Astrocyte (in vitro differentiated cells and primary cell): ENCODE results near the gene PEX26. TPM values are rescaled to one million over a fixed set of nuclear protein-coding genes. Genes with fewer than 3 reads are reported as not detected.
A peak's percentile ranks its signal among the peaks of the same experiment; 100 is the strongest.

Source experiments
- DNase-seq: peaks from one replicate; pipeline ENCODE4 v3.0.0-alpha.2; 2010; ENCODE audit warnings: low read depth
- FAIRE-seq: peaks from 2 replicates; lab custom pipeline; 2011; peaks lifted over from hg19 to GRCh38; lab: Jason Lieb, UNC
- H2AFZ ChIP-seq: 2 replicates; pipeline ENCODE4 v1.6.0; 2012; ENCODE audit warnings: low read depth, low read length, inconsistent platforms
- H3K27ac ChIP-seq: 2 replicates; pipeline ENCODE4 v1.5.1; 2011; ENCODE audit warnings: low read depth, low read length, inconsistent platforms
- H3K27me3 ChIP-seq: 2 replicates; pipeline ENCODE4 v1.6.0; 2011; ENCODE audit warnings: low read length, inconsistent platforms; ENCODE audit not compliant: insufficient read depth
- H3K36me3 ChIP-seq: 2 replicates; pipeline ENCODE4 v1.5.1; 2011; ENCODE audit warnings: low read length, inconsistent platforms; ENCODE audit not compliant: insufficient read depth
- H3K4me1 ChIP-seq: 2 replicates; pipeline ENCODE4 v1.5.1; 2011; ENCODE audit warnings: low read length, inconsistent platforms; ENCODE audit not compliant: insufficient read depth
- H3K4me2 ChIP-seq: 2 replicates; pipeline ENCODE4 v1.6.0; 2012; ENCODE audit warnings: low read length, inconsistent platforms
- H3K4me3 ChIP-seq: 2 replicates; pipeline ENCODE4 v1.5.1; 2011; ENCODE audit warnings: low read depth, mild to moderate bottlenecking, low read length, inconsistent platforms; ENCODE audit not compliant: insufficient read depth
- H3K79me2 ChIP-seq: 2 replicates; pipeline ENCODE4 v1.6.0; 2012; ENCODE audit warnings: mild to moderate bottlenecking, low read length, inconsistent platforms; ENCODE audit not compliant: insufficient read depth
- H3K9ac ChIP-seq: 2 replicates; pipeline ENCODE4 v1.6.0; 2012; ENCODE audit warnings: mild to moderate bottlenecking, low read length, inconsistent platforms
- H3K9me3 ChIP-seq: 2 replicates; pipeline ENCODE4 v1.5.1; 2012; ENCODE audit warnings: low read depth, mild to moderate bottlenecking, low read length, inconsistent platforms; ENCODE audit not compliant: insufficient read depth
- H4K20me1 ChIP-seq: 2 replicates; pipeline ENCODE4 v1.6.0; 2012; ENCODE audit warnings: low read length, inconsistent platforms; ENCODE audit not compliant: insufficient read depth
- H3K27ac Mint-ChIP-seq: one replicate; pipeline ENCODE4 v1.8.0; 2021; ENCODE audit warnings: mild to moderate bottlenecking, mixed read lengths; ENCODE audit not compliant: unreplicated experiment
- H3K27me3 Mint-ChIP-seq: one replicate; pipeline ENCODE4 v1.8.0; 2021; ENCODE audit warnings: low read depth, mixed read lengths; ENCODE audit not compliant: unreplicated experiment
- H3K36me3 Mint-ChIP-seq: one replicate; pipeline ENCODE4 v1.8.0; 2021; ENCODE audit warnings: low read depth, mixed read lengths; ENCODE audit not compliant: unreplicated experiment
- H3K4me1 Mint-ChIP-seq: one replicate; pipeline ENCODE4 v1.8.0; 2021; ENCODE audit warnings: low read depth, mixed read lengths; ENCODE audit not compliant: unreplicated experiment
- H3K4me3 Mint-ChIP-seq: one replicate; pipeline ENCODE4 v1.8.0; 2021; ENCODE audit warnings: mild to moderate bottlenecking, moderate library complexity, mixed read lengths; ENCODE audit not compliant: unreplicated experiment
- H3K9me3 Mint-ChIP-seq: one replicate; pipeline ENCODE4 v1.8.0; 2021; ENCODE audit warnings: mild to moderate bottlenecking, mixed read lengths; ENCODE audit not compliant: unreplicated experiment
- CTCF ChIP-seq: IDR thresholded peaks from 2 replicates; pipeline ENCODE4 v1.5.1; 2011; ENCODE audit warnings: low read depth, mild to moderate bottlenecking, inconsistent platforms, low read length, moderate library complexity; ENCODE audit not compliant: insufficient read depth
- EZH2 ChIP-seq: IDR thresholded peaks from 2 replicates; pipeline ENCODE4 v1.6.1; 2012; ENCODE audit warnings: mild to moderate bottlenecking, low read length, inconsistent platforms; ENCODE audit not compliant: insufficient read depth
- total RNA-seq: library from RNA; stranded (reverse); gene quantifications from 2 replicates; pipeline ENCODE4 v1.2.1, GENCODE V29; 2021

PEX26 gene
- total RNA-seq, 1 donor from 2014 or later = 41.9 TPM

- no peaks in the 10 kb centered on the region for H3K9me3 ChIP-seq
- H3K27ac Mint-ChIP-seq = no peak overlapping the region
- H3K27me3 Mint-ChIP-seq = no peaks in the 10 kb centered on the region
- no peak overlapping the region for H3K9ac ChIP-seq
- peaks cover under 1% of the 10 kb centered on the region for H3K36me3 Mint-ChIP-seq
- no peaks in the 10 kb centered on the region for H3K36me3 ChIP-seq
- no peak overlapping the region for H3K4me3 Mint-ChIP-seq
- H4K20me1 ChIP-seq = no peaks in the 10 kb centered on the region
- FAIRE-seq (no peak), DNase-seq (no peak)
- peaks cover 46% of the 10 kb centered on the region for H3K4me1 ChIP-seq
- no peaks in the 10 kb centered on the region for H3K79me2 ChIP-seq
- TF ChIP-seq EZH2 (no peak), CTCF (no peak)
- no peak overlapping the region for H3K27ac ChIP-seq
- H2AFZ ChIP-seq = no peak overlapping the region
- no peak overlapping the region for H3K4me2 ChIP-seq
- H3K27me3 ChIP-seq = no peaks in the 10 kb centered on the region
- H3K4me3 ChIP-seq = no peak overlapping the region
- H3K4me1 Mint-ChIP-seq = peaks cover 44% of the 10 kb centered on the region
- no peaks in the 10 kb centered on the region for H3K9me3 Mint-ChIP-seq
Measured at GRCh38 chr22:18059094-18059417, 18.7 kb upstream of the PEX26 start.

- DNase-seq = no peak
- H3K4me1 Mint-ChIP-seq = peaks cover 44% of the 10 kb centered on the region
- Histone ChIP-seq H3K36me3 (no peaks in the 10 kb centered on the region), H2AFZ (no peak overlapping the region), H3K9ac (no peak overlapping the region), H4K20me1 (no peaks in the 10 kb centered on the region), H3K4me2 (no peak overlapping the region), H3K27me3 (no peaks in the 10 kb centered on the region), H3K4me3 (no peak overlapping the region), H3K9me3 (no peaks in the 10 kb centered on the region), H3K79me2 (no peaks in the 10 kb centered on the region), H3K27ac (no peak overlapping the region), H3K4me1 (peaks cover 46% of the 10 kb centered on the region)
- TF ChIP-seq EZH2 (no peak), CTCF (no peak)
- no peaks in the 10 kb centered on the region for H3K36me3 Mint-ChIP-seq
- H3K27me3 Mint-ChIP-seq = no peaks in the 10 kb centered on the region
- FAIRE-seq = no peak
- no peak overlapping the region for H3K4me3 Mint-ChIP-seq
- H3K9me3 Mint-ChIP-seq = no peaks in the 10 kb centered on the region
- H3K27ac Mint-ChIP-seq = no peak overlapping the region
Measured at GRCh38 chr22:18059473-18059872, 18.3 kb upstream of the PEX26 start.

GRCh38 chr22:18059991-18060390 lies 17.8 kb upstream of the PEX26 start:
- Histone ChIP-seq H3K4me3 (no peak overlapping the region), H3K27ac (no peak overlapping the region), H3K79me2 (no peaks in the 10 kb centered on the region), H3K9me3 (no peaks in the 10 kb centered on the region), H2AFZ (no peak overlapping the region), H3K36me3 (no peaks in the 10 kb centered on the region), H3K4me2 (no peak overlapping the region), H3K27me3 (no peaks in the 10 kb centered on the region), H3K9ac (no peak overlapping the region), H3K4me1 (peaks cover 46% of the 10 kb centered on the region), H4K20me1 (no peaks in the 10 kb centered on the region)
- Mint-ChIP-seq H3K27ac (peak overlapping the region; percentile 38), H3K36me3 (no peaks in the 10 kb centered on the region), H3K4me3 (no peak overlapping the region), H3K4me1 (peaks cover 45% of the 10 kb centered on the region), H3K9me3 (no peaks in the 10 kb centered on the region), H3K27me3 (no peaks in the 10 kb centered on the region)
- DNase-seq (no peak), FAIRE-seq (no peak)
- TF ChIP-seq EZH2 = no peak
- TF ChIP-seq CTCF = no peak
